Kasumi-1 (cell line): Measurements from ENCODE around the gene SAP30.

ENCODE experiments used
- DNase-seq, 2 experiments: peaks; one replicate each; lab custom pipeline; 2025; lab: John Stamatoyannopoulos, UW

SAP30 gene

GRCh38 chr4:173367946-173368345, 2.8 kb upstream of the SAP30 start:
- no peak for DNase-seq

GRCh38 chr4:173370130-173370476, 651 bp upstream of the SAP30 start:
- DNase-seq = no peak

- peak; percentile 55 to 81 for DNase-seq
Observed at GRCh38 chr4:173371292-173372192, 788 bp downstream of the SAP30 start.

GRCh38 chr4:173374588-173374987, 3.8 kb downstream of the SAP30 start:
- DNase-seq = no peak

- no peak for DNase-seq
Observed at GRCh38 chr4:173379929-173380328, 9.2 kb downstream of the SAP30 start.

GRCh38 chr4:173380987-173381386, 10.2 kb downstream of the SAP30 start:
- DNase-seq = peak in 1 of 2 experiments; percentile 22

GRCh38 chr4:173381610-173382009, 10.9 kb downstream of the SAP30 start:
- no peak for DNase-seq

GRCh38 chr4:173382349-173382748, 11.6 kb downstream of the SAP30 start:
- no peak for DNase-seq

- DNase-seq = no peak
Observed at GRCh38 chr4:173386751-173387150, 16.0 kb downstream of the SAP30 start.

GRCh38 chr4:173391701-173392100, 20.9 kb downstream of the SAP30 start:
- no peak for DNase-seq

GRCh38 chr4:173397604-173398003, 26.9 kb downstream of the SAP30 start:
- DNase-seq = no peak

- DNase-seq = no peak
Observed at GRCh38 chr4:173398220-173398619, 27.5 kb downstream of the SAP30 start.

GRCh38 chr4:173398779-173399415, 28.1 kb downstream of the SAP30 start, which contains the start of gene SCRG1:
Gene SCRG1, minus strand, starts transcription at chr4:173399116. Its CDS starts 7,702 bp downstream, at chr4:173391414.
- DNase-seq = no peak

GRCh38 chr4:173401063-173401462, 30.3 kb downstream of the SAP30 start:
- no peak for DNase-seq

GRCh38 chr4:173403051-173403450, 32.3 kb downstream of the SAP30 start:
- DNase-seq = no peak

- no peak for DNase-seq
Observed at GRCh38 chr4:173404296-173404865, 33.6 kb downstream of the SAP30 start.

GRCh38 chr4:173405840-173406606, 35.3 kb downstream of the SAP30 start:
- DNase-seq = no peak

- DNase-seq = no peak
Observed at GRCh38 chr4:173410079-173410478, 39.3 kb downstream of the SAP30 start.

- DNase-seq = peak; percentile 16 to 23
Observed at GRCh38 chr4:173411106-173411693, 40.4 kb downstream of the SAP30 start.

GRCh38 chr4:173413036-173413435, 42.3 kb downstream of the SAP30 start:
- DNase-seq = peak; percentile 63

- peak; percentile 15 to 19 for DNase-seq
Observed at GRCh38 chr4:173414456-173414855, 43.7 kb downstream of the SAP30 start.

- DNase-seq = peak; percentile 88 to 92
Observed at GRCh38 chr4:173415092-173415491, 44.3 kb downstream of the SAP30 start.
